Epidermal melanocyte (primary cell): ENCODE data around the gene ZBTB20.

ENCODE experiments used
- DNase-seq: peaks from one replicate; pipeline ENCODE4 v3.0.0; 2011; ENCODE audit warnings: low spot score; ENCODE audit not compliant: insufficient read length

ZBTB20 gene

GRCh38 chr3:114639171-114639570 is 507.9 kb downstream of the ZBTB20 start:
- peak; percentile 45 for DNase-seq

- DNase-seq: no peak
Measured at GRCh38 chr3:114635878-114636277, 511.2 kb downstream of the ZBTB20 start.

DNA sequence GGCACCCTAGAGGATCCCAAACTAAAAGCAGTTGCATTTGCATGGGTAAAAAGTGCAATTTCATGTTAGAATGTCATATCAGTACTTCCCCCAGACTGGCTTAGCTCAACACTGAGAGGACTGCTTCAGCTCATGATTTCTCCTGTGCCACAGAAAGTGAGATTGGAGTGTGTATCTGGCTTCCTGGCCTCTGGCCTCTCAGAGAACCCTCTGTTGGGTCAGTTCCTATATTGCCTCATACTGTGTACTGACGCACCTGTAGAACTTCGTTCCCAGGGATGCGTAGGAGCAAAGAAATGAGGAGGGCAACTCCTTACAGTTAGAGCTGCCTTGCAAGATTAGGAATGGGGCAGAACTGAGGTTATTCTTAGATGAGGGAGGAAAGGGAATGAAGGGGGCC is 512.5 kb downstream of the ZBTB20 start:
- no peak for DNase-seq

DNA sequence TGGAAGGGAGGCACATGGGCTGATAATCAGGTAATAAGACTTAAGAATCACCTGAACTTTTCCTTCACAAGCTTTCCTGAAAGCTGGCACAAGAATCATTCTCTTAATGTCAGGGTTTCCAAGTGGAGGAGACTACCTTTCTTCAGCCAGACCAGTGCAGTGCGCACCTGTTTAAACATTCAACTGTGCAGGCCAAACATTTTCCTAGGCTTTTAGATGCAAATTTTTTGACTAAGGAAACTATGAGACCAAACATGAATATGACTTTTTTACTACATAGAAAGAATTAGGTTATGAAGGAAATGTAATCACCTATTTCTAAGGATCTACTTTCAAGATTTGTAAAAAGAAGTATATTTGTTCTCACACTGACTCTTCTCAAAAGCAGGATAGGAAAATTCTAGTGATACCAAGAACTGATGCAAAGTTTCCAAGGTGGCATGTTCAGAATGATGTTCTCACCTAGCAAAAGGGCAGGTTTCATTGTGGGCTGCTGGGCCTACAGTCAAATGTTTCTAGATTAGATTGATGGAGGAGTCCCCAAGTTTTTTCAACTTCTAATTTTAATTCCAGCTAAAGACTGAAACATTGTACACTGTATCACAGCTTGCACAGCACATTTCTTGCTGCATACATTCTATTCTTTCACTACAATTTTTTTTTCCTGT is 514.2 kb downstream of the ZBTB20 start:
- no peak for DNase-seq

GRCh38 chr3:114627770-114628169 is 519.3 kb downstream of the ZBTB20 start:
- no peak for DNase-seq

DNA sequence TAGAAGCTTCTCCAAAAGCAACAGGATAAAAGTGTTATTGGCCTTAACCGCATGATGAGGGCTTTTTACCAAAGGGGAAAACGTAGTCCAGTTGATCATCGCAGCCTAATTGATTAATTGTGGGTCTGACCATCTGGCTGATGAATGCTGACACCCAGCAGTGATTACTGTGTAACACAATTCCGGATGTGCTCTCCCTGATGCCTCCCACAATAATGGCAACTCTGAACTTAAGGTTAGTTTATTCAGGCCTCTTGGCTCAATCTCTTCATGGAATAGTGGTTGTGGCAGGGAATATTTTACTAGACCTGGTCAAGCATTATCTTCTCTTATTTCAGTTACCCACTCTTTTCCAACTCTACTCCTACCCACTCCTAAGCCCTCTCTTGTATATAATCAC is 520.3 kb downstream of the ZBTB20 start:
- no peak for DNase-seq

- peak; percentile 62 for DNase-seq
Measured at GRCh38 chr3:114624571-114625181, 522.4 kb downstream of the ZBTB20 start.

- no peak for DNase-seq
Measured at GRCh38 chr3:114624047-114624445, 523.0 kb downstream of the ZBTB20 start.

- DNase-seq: no peak
Measured at GRCh38 chr3:114623420-114624046, 523.6 kb downstream of the ZBTB20 start.

- DNase-seq: no peak
Measured at GRCh38 chr3:114622001-114622400, 525.1 kb downstream of the ZBTB20 start.

DNA sequence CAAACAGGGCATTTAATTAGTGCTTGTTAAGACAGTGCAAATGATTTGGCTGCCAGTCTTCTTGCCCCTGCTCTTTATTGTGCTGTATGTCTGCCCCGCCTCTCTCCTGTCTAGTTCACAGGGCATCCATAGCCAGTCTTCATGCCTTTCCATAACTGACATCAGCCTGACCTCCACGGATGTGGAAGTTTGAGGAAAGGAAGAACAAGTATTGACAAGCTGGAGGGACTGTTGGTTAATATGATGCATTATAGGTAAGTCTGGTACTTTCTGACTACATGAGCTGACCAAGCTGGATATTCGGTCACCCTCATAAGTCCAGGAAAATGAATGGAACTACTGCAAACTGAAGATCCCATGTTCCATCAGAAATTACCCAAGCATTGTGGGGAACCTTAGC is 527.3 kb downstream of the ZBTB20 start:
- DNase-seq: no peak

DNA sequence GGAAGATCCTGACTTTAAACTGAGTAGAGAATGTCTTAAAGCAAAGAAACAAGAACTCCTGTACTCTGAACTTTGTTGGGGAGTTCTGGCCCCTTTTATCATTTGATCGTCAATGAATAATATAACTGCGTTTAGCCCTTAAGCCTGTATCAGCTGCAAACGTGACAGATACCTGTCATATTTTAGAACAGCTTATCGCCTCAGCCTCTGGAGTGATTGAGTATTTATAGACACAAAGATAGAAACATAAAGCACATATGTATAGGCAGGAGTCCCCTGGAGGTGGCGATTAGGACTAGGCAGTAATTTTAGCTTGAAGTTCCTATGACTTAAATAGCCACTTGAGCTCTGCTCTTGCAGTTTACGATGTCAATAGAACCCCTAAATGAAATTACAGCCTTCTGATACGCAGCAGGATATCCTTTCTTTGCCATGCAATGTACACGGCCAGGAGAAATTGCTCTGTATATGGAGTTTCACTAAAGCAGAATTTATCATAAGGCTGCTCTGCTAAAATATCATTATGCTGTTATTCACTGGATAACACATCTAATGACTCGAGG is 531.5 kb downstream of the ZBTB20 start:
- no peak for DNase-seq

- no peak for DNase-seq
Measured at GRCh38 chr3:114609973-114610630, 537.0 kb downstream of the ZBTB20 start.

DNA sequence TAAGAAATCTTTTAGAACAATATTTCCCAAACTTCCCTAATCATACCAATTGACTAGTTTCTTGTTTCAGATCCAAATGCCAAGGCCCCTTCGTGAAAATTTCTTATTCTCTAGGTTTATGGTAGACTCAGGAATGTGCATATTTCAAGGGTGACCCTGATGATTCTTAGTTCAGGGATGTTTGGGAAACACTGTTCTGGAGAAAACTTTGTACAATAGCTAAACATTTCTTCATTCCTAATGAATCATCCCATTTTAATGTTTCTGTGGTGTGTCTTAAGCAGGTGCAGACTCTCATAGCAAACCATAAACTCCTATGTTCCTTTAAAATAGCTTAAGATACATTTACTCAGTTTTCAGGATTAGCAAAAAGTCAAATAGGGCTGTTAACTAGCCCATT is 538.8 kb downstream of the ZBTB20 start:
- DNase-seq: peak; percentile 46

DNA sequence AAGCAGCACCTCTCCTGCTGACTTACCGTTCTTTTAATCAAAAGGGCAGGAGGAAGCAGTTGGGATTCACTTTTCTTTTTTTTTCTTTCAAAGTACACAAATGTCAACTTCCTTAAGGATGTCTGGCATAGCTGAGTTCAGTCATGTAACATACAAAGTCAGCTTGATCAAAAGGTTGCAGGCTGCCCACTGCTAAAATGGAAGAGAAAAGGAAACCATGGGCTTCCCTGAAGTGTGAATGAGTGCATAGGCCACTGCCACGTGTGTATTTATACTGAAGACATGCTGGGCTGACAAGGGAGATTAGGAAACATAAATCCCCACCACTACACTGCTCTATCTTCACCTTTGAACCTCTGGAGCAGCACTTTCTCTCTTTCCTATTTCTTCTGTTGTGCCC is 540.8 kb downstream of the ZBTB20 start:
- no peak for DNase-seq

GRCh38 chr3:114600571-114600970 is 546.5 kb downstream of the ZBTB20 start:
- no peak for DNase-seq

DNA sequence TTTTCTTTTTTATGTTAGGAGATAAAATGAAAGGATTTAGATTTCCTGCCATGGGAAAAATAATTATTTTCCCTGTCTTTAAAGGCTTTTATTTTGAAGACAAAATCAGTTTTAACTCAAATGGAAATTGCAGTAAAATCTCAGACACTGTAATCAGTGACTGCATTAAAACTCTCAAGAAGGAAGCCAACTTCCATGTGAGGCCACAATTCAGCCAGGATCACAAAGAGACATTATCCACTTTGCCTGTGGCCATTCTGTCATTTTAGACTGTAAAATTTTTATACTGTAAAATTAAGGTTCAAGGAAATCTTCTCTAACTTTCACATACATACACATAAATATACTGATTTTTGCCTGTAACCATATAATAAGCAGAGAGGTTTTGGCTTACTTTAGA is 549.2 kb downstream of the ZBTB20 start:
- DNase-seq: no peak

DNA sequence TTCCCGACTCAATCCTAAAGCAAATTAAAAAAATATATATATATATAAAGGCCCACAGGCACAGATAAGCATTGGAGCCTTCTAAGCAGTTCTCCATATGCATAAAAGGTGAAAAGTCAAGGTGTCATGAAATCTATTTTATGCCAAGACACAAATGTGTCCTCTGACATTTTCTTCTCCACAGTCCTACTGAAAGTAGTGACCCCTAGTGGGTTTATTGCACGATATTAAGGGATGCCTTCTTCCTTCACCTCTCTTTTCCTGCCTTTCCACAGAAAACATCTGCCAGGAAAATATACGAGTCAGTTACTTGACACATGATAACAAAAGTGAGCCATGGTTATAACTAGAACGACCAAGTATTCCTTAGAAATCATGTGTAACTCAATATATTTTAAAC is 550.1 kb downstream of the ZBTB20 start:
- DNase-seq: no peak

- no peak for DNase-seq
Measured at GRCh38 chr3:114596147-114596546, 550.9 kb downstream of the ZBTB20 start.

DNA sequence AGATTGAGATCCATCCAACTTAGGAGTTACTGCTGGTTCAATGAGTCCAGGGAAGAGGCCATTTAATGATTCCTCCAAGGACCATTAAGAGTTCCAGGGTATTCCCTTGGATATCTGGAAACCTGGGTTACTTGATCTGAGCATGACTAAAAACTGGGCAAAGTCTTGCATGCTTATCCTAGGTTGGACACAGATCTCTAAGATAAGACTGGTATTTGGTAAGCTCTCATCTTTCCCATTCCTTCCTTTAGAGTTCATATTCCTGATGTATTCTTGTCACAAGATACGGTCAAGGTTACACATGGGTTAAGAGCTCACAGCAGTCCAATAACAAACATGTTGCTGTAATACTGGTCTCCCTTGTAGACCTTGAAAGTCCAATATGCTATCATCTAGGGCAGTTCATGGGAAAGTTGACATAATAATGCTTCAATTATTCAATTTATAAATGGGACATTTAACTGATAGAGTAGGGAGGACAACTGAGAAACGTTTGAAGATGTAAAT is 551.5 kb downstream of the ZBTB20 start:
- no peak for DNase-seq

GRCh38 chr3:114590309-114591047 is 556.6 kb downstream of the ZBTB20 start:
- no peak for DNase-seq
